OCI-LY3 (cell line): ENCODE measurements around the gene PAK1.

Experiments
- H2AFZ ChIP-seq: fragments of 200-600, 300-600 bp; shearing (Covaris generic); 2 replicates; pipeline ENCODE4 v1.6.0; 2014; ENCODE audit warnings: antibody characterized with exemption, low read depth, low read length
- H3K27ac ChIP-seq: fragments of 200-600, 300-600 bp; sonication (generic); 2 replicates; pipeline ENCODE4 v1.5.1; 2014; ENCODE audit warnings: mild to moderate bottlenecking, low read length, moderate library complexity, mixed read lengths
- H3K27me3 ChIP-seq: fragments of 200-600, 300-600 bp; sonication (generic); 2 replicates; pipeline ENCODE4 v1.6.1; 2014; ENCODE audit warnings: low read depth, low read length, mixed read lengths
- H3K36me3 ChIP-seq: fragments of 200-600, 300-600 bp; sonication (generic); replicated peaks from 2 replicates; pipeline ENCODE3; 2014; ENCODE audit warnings: low read depth, low read length, mixed read lengths
- H3K4me1 ChIP-seq: fragments of 300-600, 200-600 bp; sonication (generic); 2 replicates; pipeline ENCODE4 v1.6.1; 2014; ENCODE audit warnings: low read length, mixed read lengths
- H3K4me2 ChIP-seq: fragments of 200-600, 300-600 bp; sonication (generic); 2 replicates; pipeline ENCODE4 v1.6.1; 2014; ENCODE audit warnings: low read length, mixed read lengths
- H3K4me3 ChIP-seq: fragments of 300-600, 200-600 bp; sonication (generic); 2 replicates; pipeline ENCODE4 v1.5.1; 2014; ENCODE audit warnings: antibody characterized with exemption, mild to moderate bottlenecking, low read length, moderate library complexity
- H3K79me2 ChIP-seq: fragments of 300-600, 200-600 bp; shearing (Covaris generic); 2 replicates; pipeline ENCODE4 v1.6.1; 2014; ENCODE audit warnings: mild to moderate bottlenecking, low read length, mixed read lengths
- H3K9ac ChIP-seq: fragments of 300-600, 200-600 bp; shearing (Covaris generic); 2 replicates; pipeline ENCODE4 v1.6.0; 2014; ENCODE audit warnings: mild to moderate bottlenecking, low read length, moderate library complexity
- H3K9me3 ChIP-seq: fragments of 200-600, 300-600 bp; shearing (Covaris generic); 2 replicates; pipeline ENCODE4 v1.6.1; 2014; ENCODE audit warnings: low read length, mixed read lengths; ENCODE audit not compliant: insufficient read depth
- H4K20me1 ChIP-seq: fragments of 200-600, 300-600 bp; sonication (generic); 2 replicates; pipeline ENCODE4 v1.6.1; 2016; ENCODE audit warnings: low read length, mixed read lengths; ENCODE audit not compliant: insufficient read depth
- CTCF ChIP-seq: fragments of 200-600, 300-600 bp; sonication (generic); IDR thresholded peaks from 2 replicates; pipeline ENCODE4 v1.5.1; 2014; ENCODE audit warnings: antibody characterized with exemption, low read length, low read depth
- EZH2phosphoT487 ChIP-seq: fragments of 200-600 bp; shearing (Covaris generic); IDR thresholded peaks from 2 replicates; pipeline ENCODE4 v1.6.1; 2018; ENCODE audit warnings: antibody characterized with exemption, mixed run types, low read depth

PAK1 gene

GRCh38 chr11:77400271-77400670 lies 73.6 kb downstream of the PAK1 start:
- no peak overlapping the region for H3K9ac ChIP-seq
- no peak overlapping the region for H2AFZ ChIP-seq
- no peaks in the 10 kb centered on the region for H3K9me3 ChIP-seq
- no peak for TF ChIP-seq EZH2phosphoT487
- no peak for TF ChIP-seq CTCF
- H3K27me3 ChIP-seq, result no peaks in the 10 kb centered on the region
- peaks cover 3% of the 10 kb centered on the region for H3K36me3 ChIP-seq
- peaks cover 85% of the 10 kb centered on the region for H3K79me2 ChIP-seq
- H3K4me1 ChIP-seq, result peaks cover 23% of the 10 kb centered on the region
- no peak overlapping the region for H3K4me3 ChIP-seq
- H3K27ac ChIP-seq, result no peak overlapping the region
- H4K20me1 ChIP-seq, result peaks cover 48% of the 10 kb centered on the region
- H3K4me2 ChIP-seq, result no peak overlapping the region

DNA sequence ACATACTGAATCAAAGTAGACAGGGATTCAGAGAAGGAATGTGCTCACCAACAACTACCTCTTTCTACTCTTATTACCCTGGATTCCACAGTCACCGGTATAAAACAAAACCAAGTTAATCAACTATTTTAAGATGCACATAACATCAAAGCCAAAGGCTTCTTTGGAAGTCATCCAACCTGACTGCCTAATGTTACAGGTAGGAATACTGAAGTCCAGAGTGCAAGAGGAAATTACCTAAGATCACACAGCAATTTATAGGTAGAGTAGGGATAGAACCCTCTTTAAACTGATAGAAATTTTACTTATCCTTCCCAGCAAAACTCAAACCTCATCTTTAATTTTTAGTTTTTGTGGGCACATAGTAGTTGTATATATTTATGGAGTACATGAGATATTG lies 76.3 kb downstream of the PAK1 start:
- Histone ChIP-seq H3K79me2 (peaks cover 69% of the 10 kb centered on the region), H4K20me1 (peaks cover 48% of the 10 kb centered on the region), H3K4me3 (no peak overlapping the region), H3K27me3 (no peaks in the 10 kb centered on the region), H3K9me3 (no peaks in the 10 kb centered on the region), H3K36me3 (peaks cover 3% of the 10 kb centered on the region), H3K27ac (no peak overlapping the region), H3K4me2 (no peak overlapping the region), H3K4me1 (peaks cover 23% of the 10 kb centered on the region), H2AFZ (no peak overlapping the region), H3K9ac (no peak overlapping the region)
- TF ChIP-seq CTCF (no peak), EZH2phosphoT487 (no peak)

- Histone ChIP-seq H3K9me3 (no peaks in the 10 kb centered on the region), H3K27me3 (no peaks in the 10 kb centered on the region), H3K79me2 (peaks cover 62% of the 10 kb centered on the region), H4K20me1 (peaks cover 42% of the 10 kb centered on the region), H2AFZ (no peak overlapping the region), H3K4me3 (no peak overlapping the region), H3K4me1 (peaks cover 16% of the 10 kb centered on the region), H3K36me3 (peaks cover 3% of the 10 kb centered on the region), H3K27ac (no peak overlapping the region), H3K9ac (no peak overlapping the region), H3K4me2 (no peak overlapping the region)
- TF ChIP-seq EZH2phosphoT487, result no peak
Observed at GRCh38 chr11:77396911-77397310, 77.0 kb downstream of the PAK1 start.

DNA sequence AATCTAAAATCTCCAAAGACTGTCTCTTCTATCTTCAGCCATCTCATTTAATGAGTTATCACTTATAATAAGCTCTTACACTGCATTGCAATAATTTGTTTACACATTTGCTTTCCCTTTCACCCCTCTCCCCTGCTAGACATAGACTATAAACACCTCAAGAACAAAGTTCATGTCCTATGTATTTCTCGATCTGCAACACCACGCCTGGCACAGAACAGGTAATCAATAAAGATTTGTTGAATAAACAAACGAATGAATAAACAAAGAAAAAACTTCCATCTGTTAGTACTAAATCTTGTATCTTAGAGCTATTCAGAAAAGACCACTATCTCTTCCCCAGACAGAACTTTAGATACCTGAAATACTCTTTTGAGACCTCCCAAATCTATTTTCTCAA lies 77.6 kb downstream of the PAK1 start:
- H2AFZ ChIP-seq, result no peak overlapping the region
- peaks cover 3% of the 10 kb centered on the region for H3K36me3 ChIP-seq
- TF ChIP-seq CTCF (no peak), EZH2phosphoT487 (no peak)
- no peak overlapping the region for H3K9ac ChIP-seq
- H3K4me2 ChIP-seq, result no peak overlapping the region
- peaks cover 10% of the 10 kb centered on the region for H3K4me1 ChIP-seq
- no peaks in the 10 kb centered on the region for H3K27me3 ChIP-seq
- H3K27ac ChIP-seq, result no peak overlapping the region
- H3K9me3 ChIP-seq, result no peaks in the 10 kb centered on the region
- no peak overlapping the region for H3K4me3 ChIP-seq
- H3K79me2 ChIP-seq, result peaks cover 57% of the 10 kb centered on the region
- H4K20me1 ChIP-seq, result peaks cover 36% of the 10 kb centered on the region
